ENCODE data around the gene MACROH2A2.

GRCh38 chr10:70145666-70146488 lies 93.2 kb downstream of the MACROH2A2 start:
- TF ChIP-seq CTCF (IDR thresholded peaks at IDR 0.05; ENCODE audit: insufficient read depth, low read length) = peak; percentile 29
- TF ChIP-seq POLR2AphosphoS5 (IDR thresholded peaks at IDR 0.05; ENCODE audit: low read depth) = peak; percentile 56
- no peak for TF ChIP-seq REST (IDR thresholded peaks at IDR 0.05; ENCODE audit: insufficient replicate concordance, low read depth)
- TF ChIP-seq SPI1 (IDR thresholded peaks at IDR 0.05; ENCODE audit: borderline replicate concordance, low read depth) = no peak
